Stromal cell of bone marrow (primary cell): ENCODE results near the gene ADRA1B.
A peak's percentile ranks its signal among the peaks of the same experiment; 100 is the strongest.
"Not testable (repeated sequence)": the region's sequence is repeated elsewhere in the genome, so short reads cannot be mapped to it uniquely, and the experiment has no call there.

Source experiments
- DNase-seq: peaks from one replicate; pipeline ENCODE4 v3.0.0-alpha.2; 2012; ENCODE audit warnings: low read depth

ADRA1B gene

GRCh38 chr5:159928122-159928909 is 12.0 kb downstream of the ADRA1B start:
- DNase-seq: peak; percentile 75

DNA sequence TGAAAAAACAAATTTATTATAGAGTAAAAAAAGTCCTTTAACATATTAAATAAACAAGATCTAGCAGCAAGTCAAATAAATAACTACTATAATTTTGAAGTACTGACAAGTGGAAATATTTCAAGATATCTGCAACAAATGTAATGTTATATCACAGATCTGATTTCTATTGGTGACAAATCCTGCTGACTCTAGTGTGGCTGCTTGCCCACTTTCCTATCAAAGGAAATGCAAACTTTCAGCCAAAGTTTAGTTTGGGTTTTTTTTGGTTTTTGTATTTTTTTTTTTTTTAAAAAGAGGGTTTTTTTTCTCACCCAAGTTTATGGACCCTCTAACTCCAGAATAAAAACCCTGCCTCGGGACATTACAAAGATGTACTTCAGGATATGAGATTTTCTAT is 12.9 kb downstream of the ADRA1B start:
- peak; percentile 17 for DNase-seq

DNA sequence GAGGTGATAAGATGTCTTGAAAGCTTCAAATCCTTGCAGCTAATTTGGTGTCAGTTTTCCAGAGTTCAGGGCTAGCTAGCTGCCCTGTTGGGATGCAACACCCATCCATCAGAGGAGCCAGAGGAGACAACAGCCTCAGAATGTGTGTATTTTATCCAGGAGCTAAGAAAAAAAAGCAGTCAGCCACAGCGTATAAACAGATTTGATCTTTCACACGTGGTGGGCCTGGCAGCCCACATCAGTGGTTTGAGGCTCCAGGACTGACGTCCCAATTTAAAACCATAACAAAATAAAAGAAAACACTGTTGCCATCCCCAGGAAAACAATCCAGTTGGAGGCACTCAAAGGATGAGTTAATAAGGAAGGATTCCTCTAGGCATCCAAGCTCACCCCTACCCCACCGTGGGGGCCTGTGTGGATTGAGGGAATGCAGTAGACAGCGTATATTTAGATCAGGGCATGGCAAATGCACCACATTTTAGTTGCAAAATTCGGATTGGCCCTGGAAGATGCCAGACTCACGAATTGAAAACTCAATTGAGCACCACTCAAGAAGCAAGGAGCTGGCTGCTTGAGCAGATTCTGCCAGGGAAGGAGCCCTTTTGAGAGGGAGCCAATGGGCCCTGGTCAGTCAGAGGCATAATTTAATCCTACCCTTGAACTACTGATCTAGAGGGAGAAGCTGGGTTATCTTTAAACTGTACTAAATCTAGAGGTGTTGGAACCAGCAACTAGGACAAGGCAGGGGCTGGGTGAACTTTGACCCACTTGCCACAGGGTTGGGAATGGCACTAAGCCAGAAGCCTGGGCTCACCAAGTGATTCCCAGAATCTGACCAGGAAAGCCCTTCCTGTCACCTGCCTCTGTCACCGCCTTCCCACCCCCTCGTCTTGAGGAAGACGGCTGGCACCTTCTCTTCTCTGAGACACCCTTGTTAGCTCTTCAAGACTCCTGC is 17.5 kb downstream of the ADRA1B start:
- no peak for DNase-seq

DNA sequence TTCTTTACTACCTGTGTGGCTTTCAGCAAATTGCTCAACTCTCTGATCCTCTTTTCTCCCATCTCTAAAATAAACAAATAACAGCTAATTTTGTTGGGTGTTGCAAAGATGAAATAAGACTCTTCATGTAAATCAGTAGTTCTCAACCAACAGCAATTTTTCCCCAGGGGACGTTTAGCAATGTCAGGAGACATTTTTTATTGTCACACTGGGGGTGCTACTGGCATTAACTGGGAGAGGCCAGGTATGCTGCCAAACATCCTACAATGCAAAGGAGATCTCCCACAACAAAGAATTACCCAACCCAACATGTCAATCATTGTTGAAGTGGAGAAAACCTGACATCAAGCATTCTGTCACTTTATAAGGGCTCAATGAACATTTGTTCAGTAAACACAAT is 19.7 kb downstream of the ADRA1B start:
- DNase-seq: no peak

DNA sequence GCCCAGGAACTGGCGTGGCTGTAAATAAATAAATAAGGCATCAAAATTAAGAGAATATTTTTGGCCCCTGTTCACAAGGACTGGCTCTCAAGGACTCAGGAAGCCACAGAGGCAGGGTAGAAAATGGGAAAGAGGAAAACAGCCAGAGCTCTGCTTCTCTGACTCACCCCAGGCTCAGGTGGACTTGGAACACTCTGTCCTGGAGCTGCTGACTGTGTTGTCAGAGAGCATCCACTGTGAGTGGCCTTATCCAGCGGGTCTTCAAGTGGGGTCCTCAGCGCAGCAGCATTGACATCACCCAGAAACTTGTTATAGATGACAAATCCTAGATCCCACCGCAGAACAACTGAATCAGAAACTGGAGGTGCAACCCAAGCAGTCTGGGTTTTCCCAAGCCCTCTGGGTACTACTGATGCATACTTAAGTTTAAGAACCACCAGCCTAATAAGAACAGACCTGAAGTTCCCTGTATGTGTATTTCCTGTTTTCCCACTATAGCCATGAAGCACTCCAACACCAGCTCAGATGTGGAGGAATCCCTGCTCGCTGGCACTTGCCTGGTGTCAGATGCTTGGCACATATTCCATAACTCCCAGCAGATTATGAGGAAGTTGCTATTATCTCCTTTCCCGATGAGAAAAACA is 20.5 kb downstream of the ADRA1B start:
- DNase-seq: no peak

DNA sequence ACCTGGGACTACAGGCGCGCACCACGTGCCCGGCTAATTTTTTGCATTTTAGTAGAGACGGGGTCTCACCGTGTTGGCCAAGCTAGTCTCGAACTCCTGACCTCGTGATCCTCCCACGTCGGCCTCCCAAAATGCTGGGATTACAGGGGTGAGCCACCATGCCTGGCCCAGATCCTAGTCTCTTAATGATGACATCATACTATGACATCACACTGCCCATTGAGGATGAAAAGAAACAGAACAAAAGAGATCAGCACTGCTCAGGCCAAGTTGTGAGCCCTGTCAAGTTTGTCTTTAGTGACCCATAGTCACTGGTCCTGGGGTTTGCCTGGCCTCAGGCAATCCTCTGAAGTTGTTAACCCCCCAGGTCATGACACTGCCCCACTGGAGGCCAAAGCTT is 21.3 kb downstream of the ADRA1B start:
- DNase-seq: no peak

- no peak for DNase-seq
Observed at GRCh38 chr5:159943326-159943725, 27.0 kb downstream of the ADRA1B start.

DNA sequence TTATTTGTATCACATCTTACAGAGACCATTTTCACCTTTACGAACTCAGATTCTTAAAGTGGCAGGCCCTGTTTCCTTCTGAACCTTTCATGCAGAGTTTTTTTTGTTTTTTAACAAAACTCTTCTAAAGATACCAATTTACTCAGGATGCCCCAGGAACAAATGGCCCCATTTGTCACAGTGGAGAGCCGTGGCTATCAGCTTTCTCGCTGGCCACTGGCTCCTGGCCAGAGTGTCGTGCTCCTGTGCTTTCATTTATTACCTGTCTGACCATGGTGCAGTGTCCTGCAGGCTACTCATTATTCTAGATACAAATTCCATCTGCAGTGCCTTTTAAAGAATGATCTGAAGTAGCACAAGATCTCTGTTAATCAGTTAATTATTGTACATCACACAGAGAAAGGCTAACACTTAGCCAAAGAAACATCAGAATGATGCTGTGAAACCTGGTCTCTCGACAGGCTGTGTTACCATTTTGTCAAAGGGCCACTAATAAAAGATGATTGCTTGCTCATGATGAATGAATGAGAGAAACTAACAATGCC is 27.8 kb downstream of the ADRA1B start:
- DNase-seq: no peak

GRCh38 chr5:159945359-159945758 is 29.1 kb downstream of the ADRA1B start:
- no peak for DNase-seq

DNA sequence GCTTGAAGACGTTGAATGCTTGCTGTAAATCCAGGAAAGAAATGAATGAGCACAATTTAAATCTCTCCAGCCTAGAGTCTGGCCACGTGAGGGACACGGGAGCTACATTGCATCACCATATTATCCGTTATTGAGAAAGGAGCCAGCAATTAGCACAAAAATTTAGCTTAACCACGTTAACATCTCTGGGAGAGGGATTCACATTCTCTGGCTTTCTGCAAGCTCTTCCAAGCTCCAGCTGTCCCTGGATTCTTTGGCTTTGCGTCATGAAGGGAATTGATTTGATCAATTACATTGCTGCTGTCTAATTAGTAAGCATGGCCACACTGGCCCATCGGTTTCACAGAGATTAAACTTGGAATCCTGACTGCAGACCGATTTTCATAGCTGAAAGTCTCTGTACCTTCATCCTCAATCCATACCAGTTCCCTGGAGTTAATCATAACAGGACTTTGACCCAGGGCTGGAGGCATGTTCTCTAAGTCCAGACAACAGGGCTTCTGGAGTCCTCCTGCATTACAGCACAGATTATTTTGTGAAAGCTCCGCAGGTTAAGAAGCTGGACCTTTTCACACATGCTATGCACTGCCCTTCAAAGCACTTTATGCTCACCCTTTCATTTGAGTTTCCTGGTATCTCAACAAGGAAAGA is 31.6 kb downstream of the ADRA1B start:
- DNase-seq: no peak

DNA sequence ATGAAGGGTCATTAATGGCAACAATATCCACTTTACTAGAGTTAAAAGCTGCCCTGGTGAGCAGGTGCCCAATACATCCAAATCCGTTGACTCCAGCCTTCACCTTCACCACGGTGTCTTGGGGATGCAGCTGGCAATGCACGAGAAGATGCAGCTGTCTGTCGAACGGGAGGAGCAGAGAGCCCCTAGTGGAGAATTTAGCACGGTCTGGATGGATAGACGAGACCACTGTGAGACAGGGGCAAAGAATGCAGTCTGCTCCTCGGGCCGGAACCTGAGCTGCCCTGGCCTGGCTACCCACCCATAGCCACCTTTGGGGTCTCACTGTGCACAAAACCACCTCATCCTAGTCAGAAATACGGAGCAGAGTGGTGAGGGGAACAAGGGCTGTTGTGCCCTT is 35.1 kb downstream of the ADRA1B start:
- DNase-seq: no peak

DNA sequence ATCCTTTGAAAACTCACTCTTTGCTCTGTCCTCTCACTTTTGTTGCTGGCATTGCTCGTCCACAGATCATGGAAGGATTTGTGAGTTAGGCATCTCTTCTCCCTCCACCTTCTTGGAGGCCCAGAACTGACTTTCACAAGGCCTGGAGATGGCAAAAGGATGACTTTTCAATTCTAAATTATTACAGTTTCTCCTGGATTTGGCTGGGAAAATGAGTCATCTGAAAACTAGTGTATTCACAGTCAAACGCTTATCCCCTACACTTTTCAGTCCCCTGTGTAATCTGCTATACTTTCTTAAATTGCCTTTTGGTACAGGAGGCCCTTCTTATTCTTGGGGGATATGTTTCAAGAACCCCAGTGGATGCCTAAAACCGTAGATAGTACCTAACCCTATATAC is 35.6 kb downstream of the ADRA1B start:
- no peak for DNase-seq

DNA sequence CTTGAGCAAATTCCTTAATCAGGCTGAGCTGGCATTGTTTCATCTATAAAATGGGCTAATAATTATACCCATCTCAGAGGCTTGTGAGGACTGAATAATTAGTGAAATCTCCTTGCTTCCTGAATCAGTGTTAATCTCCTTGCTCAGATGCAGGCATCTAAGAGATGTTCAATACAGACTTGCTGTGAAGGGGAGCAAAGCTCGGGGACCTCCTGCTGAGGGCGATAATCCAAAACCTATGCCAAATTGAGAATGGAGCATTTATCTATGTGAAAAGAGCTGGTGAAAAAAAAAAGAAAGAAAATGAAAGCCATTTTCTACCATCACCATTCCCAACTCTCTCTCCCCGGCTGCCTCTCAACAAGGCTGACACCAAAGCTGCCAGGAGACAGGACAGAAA is 37.3 kb downstream of the ADRA1B start:
- no peak for DNase-seq

GRCh38 chr5:159955056-159955624 is 38.9 kb downstream of the ADRA1B start:
- no peak for DNase-seq

DNA sequence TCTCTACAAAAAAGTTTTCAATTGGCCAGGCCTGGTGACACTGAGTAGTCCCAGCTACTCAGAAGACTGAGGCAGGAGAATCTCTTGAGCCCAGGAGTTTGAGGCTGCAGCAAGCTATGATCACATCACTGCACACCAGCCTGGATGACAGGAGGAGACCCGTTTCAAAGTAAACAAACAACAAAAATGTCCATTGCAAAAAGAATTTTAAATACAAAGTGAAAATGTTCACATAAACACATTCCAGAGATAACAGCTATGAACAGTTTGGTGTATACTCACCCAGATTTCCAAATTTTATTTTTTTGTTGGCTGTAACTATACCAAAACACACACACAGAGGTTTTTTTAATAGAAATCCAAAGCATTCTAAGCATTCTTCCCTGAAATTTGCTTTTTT is 39.8 kb downstream of the ADRA1B start:
- no peak for DNase-seq

- DNase-seq: no peak
Observed at GRCh38 chr5:159961176-159962160, 45.2 kb downstream of the ADRA1B start.

GRCh38 chr5:159962214-159962613 is 45.9 kb downstream of the ADRA1B start:
- DNase-seq: no peak

DNA sequence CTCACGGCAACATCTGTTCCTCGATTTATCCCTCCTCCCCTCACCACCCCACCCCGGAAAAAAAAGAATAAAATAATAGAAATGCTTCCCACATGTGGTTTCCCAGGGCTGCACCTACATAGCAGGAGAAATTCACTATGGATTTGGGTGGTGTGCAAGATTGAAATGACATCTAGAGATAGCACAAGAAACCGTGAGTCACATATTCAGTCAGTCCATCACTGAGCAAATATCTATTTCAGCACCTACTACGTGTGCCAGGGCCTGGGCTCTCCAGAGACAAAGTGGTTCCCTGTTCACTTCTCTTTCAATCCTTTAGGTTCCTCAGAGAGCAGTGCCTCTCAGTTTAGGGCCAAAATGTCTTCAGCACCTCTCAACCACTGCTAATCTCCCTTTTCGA is 47.7 kb downstream of the ADRA1B start:
- no peak for DNase-seq

DNA sequence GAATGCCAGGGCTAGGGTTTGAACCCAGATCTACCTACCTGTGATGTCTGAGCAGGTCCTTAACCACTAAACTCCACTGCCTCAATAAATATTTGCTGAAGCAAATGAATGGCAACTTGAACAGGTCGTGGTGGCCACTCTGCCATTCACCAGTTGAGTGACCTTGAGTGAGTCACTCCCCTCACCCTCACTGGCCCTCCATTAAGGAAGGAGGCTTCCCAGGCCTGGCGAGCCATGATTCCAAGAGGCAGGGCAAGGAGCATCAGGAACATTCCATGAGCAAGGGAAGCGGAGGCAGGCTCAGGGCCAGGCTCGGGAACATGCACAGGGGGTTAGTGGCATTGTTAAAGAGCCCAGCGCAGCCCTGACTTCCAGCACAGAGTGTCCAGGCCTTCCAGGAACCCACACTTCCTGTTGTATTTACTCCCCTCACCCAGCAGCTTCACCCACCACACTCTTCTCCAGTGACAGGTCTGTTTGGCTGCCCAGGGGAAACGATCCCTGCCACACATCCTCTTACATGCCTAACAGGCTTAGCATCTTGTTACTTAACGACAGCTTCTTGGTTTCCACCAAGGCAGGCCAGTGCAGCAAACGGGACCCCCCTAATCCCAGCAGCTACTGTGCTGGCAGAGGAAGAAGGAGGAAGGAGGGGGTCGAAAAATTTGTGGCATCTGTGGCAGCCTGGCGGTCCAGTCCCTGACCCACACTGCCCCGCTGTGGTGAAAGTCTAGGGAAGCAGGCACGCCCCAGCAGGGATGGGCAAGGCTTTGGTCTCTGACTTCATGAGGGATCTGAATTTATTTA is 49.0 kb downstream of the ADRA1B start:
- DNase-seq: peak; percentile 40

GRCh38 chr5:159965838-159966128 is 49.5 kb downstream of the ADRA1B start:
- not testable (repeated sequence) for DNase-seq
